Astrocyte of the cerebellum (primary cell): ENCODE data around the gene NPY5R.
A peak's percentile ranks its signal among the peaks of the same experiment; 100 is the strongest.

Experiments
- DNase-seq: peaks from one replicate; pipeline ENCODE4 v3.0.0-alpha.2; 2011; ENCODE audit warnings: low read depth
- H3K4me3 ChIP-seq: 2 replicates; pipeline ENCODE4 v1.5.1; 2011; ENCODE audit warnings: mild to moderate bottlenecking, low read depth, low read length, moderate library complexity
- CTCF ChIP-seq: IDR thresholded peaks from 2 replicates; pipeline ENCODE4 v1.5.1; 2012; ENCODE audit warnings: low read length, low read depth, moderate library complexity, mild to moderate bottlenecking; ENCODE audit errors: missing control alignments
- in situ Hi-C: cut with HindIII; loops from 2 replicates; pipeline ENCODE4 v1.10.0; 2017; ENCODE audit warnings: low sequenced_read_pairs

Gene NPY5R

GRCh38 chr4:163343604-163344146 is at the start of gene NPY5R:
NPY5R (plus strand) TSS chr4:163343892; CDS start chr4:163350274, 6,382 bp downstream.
- peak within 1 kb of the TSS; percentile 48 for H3K4me3 ChIP-seq
- in situ Hi-C loops = loop anchor here (25.0 kb wide), 1 partner anchor 856 kb away; no protein-coding TSS in a partner anchor
- no peak for TF ChIP-seq CTCF
- DNase-seq = no peak

- TF ChIP-seq CTCF = no peak
- in situ Hi-C loops = no loop called here
- DNase-seq = no peak
- no peak overlapping the region for H3K4me3 ChIP-seq
Observed at GRCh38 chr4:163295138-163295537, 48.6 kb upstream of the NPY5R start.

- in situ Hi-C loops = no loop called here
- no peak overlapping the region for H3K4me3 ChIP-seq
Observed at GRCh38 chr4:163300445-163300844, 43.2 kb upstream of the NPY5R start.

GRCh38 chr4:163303069-163303468 is 40.6 kb upstream of the NPY5R start:
- H3K4me3 ChIP-seq = no peak overlapping the region
- no peak for DNase-seq
- no peak for TF ChIP-seq CTCF
- in situ Hi-C loops = no loop called here

More at GRCh38 chr4:163300445-163300844, 43.2 kb upstream of the NPY5R start:
- no peak for DNase-seq
- TF ChIP-seq CTCF = no peak

GRCh38 chr4:163309466-163309865 is 34.2 kb upstream of the NPY5R start:
- in situ Hi-C loops = no loop called here
- TF ChIP-seq CTCF = no peak
- H3K4me3 ChIP-seq = no peak overlapping the region
- DNase-seq = no peak

- in situ Hi-C loops = no loop called here
- no peak for TF ChIP-seq CTCF
- no peak overlapping the region for H3K4me3 ChIP-seq
- no peak for DNase-seq
Observed at GRCh38 chr4:163317110-163317509, 26.6 kb upstream of the NPY5R start.
